Right forelimb (tissue), 1 donor: Measurements from ENCODE around the gene ST8SIA6.
"Not testable (repeated sequence)": the region's sequence is repeated elsewhere in the genome, so short reads cannot be mapped to it uniquely, and the experiment has no call there.

ENCODE experiments used
- DNase-seq: peaks from one replicate; pipeline ENCODE4 v3.0.0-alpha.2; 2018

ST8SIA6 gene

DNA sequence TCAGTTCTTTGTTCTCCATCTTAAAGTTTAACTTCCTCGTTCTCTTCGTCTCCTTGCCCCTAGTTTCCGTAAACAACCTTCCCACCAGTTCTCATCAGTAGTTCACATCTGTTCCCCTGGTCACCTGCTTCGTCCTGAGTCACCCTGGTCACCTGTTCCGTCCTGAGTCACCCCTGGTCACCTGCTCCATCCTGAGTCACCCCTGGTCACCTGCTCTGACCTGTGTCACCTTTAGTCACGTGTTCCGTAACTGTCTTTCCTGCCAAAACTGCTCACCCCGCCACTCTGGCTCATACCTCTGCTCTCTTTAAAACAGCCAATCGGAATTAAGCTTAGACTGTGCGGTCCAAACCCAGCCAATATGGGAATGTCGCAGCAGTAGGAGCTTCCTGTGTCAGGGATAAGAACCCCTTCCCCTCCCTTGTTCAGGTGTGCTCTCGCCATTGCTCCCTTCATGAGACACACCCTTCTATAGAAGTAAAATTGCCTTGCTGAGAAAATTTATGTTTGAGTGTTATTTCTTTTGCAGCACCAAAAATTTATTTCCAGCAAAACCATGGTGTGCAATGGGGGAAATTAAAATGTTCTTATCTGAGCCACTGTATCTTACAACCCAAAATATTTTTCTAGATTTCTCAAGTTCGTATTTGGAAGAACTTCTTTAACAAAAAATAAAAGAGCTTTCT is 114.1 kb downstream of the ST8SIA6 start:
- no peak for DNase-seq

DNA sequence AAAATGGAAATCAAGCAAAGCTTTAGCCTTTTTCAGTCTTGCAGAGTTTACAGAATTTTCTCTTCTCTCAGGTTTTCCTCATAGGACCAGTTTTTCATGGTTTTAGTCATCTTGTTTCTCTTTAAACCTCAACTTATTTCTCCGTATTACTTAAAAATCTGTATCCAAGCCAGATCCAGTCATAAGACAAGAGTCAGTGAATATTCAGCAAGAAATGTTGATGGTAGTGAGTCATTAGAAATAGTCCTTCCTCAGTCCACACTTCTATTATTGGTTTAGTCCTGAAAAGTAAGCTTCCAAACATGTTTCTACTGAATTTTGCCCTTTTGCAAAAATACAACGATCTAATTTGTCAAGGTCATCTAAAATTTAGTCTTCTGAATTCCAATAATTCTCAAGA is 119.3 kb downstream of the ST8SIA6 start:
- DNase-seq, result no peak

DNA sequence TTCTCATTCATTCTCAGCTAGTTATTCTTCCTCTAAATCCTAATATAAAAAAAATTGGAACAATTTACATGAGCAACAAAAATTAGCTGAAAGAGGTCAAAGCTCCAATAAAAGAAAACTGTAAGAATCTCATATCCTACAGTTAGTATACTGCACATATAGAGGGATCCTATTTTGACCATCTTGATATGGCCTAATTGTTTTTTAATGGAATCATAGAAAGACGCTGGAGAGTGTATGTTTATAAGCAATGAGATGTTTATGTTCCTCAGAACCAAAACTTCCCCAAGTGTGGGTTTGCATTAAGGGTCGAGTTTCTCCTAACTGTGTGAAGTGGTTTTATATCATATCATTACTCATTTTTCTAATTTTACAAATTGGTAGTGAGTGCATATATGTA is 123.9 kb downstream of the ST8SIA6 start:
- no peak for DNase-seq

DNA sequence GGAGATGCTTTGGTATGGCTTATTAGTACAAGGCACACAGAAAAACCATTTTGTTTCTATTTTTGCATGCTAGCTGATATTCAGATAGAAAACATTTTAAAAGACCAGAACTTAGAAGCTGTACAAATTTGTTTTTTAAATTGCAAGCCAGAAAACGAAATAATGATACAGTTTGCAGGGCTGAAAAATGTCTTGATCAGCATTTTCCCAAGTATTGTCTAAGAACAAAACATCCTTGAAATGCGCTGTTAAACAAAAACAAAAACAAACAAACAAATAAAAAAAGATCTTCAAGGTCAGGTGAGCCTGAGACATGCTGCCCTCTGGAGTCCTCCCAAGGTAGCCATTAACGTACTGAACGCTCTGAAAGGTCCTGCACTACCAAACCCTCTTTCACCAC is 128.0 kb downstream of the ST8SIA6 start:
- no peak for DNase-seq

DNA sequence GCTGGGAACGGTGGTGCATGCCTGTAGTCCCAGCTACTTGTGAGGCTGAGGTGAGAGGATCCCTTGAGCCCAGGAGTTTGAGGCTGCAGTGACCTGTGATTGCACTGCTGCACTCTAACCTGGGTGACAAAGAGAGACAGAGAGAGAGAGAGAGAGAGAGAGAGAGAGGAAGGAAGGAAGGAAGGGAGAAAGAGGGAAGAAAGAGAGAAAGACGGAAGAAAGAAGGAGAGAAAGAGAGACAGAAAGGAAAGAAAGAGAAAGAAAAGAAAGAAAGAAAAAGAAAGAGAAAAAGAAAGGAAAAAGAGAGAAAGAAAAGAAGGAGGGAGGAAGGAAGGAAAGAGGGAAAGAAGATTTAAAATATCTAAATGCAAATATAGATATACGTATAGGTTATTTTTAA is 132.4 kb downstream of the ST8SIA6 start:
- not testable (repeated sequence) for DNase-seq

DNA sequence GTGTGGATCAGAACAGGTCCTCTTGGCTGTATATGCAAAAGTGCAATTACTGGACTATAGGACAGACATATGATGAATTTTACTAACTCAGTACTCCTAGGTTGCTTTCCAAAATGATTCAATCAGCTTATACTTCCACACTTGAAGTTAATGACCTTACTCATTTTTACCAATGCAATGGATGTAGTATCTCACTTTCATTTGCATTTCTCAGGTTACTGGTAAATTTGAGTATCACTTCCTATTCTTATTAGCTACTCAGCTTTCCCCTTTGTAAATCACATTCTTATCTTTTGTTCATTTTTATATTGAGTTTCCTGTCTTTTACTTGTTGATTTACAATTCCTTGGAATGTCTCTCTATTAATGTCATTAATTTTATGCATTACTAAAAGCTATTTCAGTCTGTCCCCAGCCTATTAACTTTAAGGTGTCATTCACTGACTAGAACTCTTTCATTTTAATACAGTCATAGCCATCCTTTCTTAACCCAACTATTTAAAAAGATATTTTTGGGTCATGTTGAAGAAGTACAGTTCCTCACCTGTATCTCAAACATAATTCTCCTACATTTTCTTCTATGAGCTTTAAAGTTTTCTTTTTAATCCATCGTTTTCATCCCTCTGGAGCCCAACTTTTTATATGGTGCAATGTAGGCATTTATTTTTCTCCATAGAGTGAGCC is 137.8 kb downstream of the ST8SIA6 start:
- no peak for DNase-seq

DNA sequence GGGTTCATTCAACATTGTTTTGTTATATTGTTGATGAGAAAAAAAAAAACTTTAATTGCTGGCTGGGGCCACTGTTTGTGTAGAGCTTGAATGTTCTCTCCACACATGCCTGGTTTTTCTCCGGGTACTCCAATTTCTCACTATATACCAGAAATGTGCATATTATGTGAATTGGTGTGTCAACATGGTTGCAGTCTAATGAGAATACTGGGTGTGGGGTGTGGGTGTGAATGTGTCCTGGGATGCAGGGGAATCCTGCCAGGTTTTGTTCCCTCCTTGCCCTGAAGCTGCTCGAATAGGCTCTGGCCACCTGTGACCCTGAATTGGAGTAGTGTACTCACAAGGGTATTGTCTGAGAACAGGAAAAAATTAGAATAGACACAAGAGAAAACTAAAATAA is 145.0 kb downstream of the ST8SIA6 start:
- no peak for DNase-seq

DNA sequence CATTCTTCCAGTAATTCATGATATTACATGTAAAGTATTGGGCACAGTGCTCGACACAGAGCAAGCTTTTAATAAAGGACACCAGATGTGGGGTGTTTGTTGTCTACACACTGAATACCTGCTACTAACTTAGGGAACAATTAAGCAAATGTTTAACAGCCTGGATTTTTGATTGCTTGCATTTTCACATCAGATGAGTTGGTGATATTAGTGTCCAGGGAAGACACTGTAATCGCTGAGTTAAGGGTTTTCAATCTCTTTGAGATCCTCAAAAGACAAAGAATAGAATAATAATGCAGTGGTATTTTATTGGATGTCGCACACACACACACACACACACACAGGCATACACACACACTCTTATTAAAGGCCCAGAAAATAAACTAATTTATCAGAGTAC is 147.3 kb downstream of the ST8SIA6 start:
- DNase-seq, result no peak

DNA sequence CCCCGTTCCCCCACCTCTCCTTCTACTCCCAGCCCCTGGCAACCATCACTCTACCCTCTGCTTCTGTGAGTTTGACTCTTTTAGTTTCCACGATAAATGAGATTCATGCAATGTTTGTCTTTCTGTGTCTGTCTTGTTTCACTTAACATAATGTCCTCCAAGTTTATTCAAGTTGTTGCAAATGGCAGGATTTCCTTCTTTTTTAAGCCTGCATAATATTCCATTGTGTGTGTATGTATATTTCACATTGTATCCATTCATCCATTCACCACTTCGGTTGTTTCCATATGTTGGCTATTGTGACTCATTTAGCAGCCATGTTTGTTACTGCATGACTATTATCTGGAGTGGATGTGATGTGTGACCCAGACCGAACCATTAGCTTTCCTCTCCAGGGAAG is 162.0 kb downstream of the ST8SIA6 start:
- DNase-seq, result no peak

DNA sequence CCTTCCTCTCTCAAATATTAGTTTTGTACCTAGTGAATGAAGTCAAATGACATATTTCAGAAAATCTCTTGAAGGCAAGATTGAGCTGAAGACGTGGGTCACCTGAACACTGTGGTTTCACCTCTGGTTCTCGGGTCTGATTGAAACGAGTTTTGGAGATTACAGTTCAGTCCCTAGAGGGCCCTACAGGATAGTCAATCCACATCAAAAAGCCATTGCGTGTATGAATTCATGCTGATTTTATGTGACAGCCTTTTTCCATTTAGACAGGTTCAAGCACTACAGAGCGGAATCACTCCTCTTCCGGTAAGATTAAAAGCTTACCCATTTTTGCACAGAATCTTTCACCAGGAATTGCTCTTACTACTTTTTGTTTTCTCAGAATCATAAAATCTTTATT is 164.2 kb downstream of the ST8SIA6 start:
- DNase-seq, result no peak

DNA sequence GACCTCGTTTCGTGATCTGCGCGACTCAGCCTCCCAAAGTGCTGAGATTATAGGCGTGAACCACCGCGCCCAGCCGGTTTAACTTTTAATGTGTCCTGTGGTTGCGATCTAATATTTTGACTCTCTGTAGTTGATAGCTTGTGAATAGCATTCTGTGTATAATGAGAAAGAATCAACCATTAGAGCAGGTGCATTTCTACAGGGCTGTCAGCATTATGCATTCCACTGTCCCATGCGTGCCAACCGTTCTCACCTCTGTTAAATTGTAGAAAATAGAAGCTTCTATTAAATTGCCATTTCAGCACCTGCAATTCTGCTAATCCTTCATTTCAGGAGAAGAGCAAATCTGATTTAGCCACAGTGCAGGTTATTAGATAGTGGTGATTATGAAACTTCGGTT is 164.6 kb downstream of the ST8SIA6 start:
- DNase-seq, result no peak

DNA sequence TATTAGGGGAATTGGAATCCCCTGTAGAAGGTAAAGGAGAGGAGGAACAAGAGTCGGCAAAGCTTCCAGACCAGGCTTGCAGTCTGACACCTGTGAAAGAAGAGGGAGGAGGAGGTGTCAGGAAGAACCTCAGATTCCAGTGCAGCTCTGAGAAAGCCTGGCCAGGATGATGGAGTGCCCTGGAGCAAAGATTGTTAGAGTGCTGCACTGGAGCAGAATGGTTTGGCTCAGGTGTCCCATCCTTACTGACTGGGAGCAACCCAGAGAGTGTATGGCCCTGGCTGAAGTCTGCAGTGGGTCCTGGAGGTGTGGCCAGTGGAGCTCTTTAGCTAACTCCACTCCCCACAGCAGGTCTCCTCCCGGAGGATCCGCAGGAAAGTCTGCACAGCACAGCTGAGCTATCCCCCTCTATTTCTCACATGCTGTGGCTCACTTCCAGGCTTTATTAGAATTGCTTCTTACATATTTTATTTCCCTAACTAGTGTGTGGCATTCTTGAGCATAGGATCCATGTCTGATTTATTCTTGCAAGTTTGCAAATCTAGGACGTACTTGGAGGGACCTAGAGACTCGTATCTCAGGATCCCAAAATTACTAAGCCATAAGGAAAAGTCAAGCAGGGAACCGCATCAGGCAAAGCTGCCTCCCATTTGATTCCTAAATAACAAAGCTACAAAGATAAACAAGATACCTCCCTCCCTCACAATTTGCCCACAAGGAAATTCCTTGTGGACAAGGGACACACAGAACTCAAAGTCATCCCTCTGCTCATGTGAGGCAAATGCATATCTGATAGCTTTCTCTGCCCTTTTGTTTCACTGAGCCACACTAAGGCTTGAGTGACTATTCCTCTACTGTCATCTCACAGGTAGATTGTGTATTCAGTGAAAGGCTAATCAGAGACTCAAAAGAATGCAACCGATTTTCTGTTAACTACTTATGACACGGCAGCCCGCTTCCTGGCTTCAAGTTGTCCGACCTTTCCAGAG is 167.5 kb downstream of the ST8SIA6 start:
- no peak for DNase-seq

DNA sequence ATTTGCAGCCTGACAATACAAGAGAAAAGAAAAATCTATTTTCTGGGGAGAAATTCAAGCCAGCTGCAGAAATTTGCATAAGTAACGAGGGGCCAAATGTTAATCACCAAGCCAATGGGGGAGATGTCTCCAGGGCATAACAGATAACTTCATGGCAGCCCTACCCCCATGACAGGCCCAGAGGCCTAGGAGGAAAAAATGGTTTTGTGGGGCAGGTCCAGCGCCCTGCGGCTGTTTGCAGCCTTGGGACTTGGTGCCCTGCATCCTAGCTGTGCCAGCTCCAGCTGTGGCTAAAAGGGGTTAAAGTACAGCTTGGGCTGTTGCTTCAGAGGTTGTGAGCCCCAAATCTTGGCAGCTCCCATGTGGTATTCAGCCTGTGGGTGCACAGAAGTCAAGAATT is 172.1 kb downstream of the ST8SIA6 start:
- no peak for DNase-seq

DNA sequence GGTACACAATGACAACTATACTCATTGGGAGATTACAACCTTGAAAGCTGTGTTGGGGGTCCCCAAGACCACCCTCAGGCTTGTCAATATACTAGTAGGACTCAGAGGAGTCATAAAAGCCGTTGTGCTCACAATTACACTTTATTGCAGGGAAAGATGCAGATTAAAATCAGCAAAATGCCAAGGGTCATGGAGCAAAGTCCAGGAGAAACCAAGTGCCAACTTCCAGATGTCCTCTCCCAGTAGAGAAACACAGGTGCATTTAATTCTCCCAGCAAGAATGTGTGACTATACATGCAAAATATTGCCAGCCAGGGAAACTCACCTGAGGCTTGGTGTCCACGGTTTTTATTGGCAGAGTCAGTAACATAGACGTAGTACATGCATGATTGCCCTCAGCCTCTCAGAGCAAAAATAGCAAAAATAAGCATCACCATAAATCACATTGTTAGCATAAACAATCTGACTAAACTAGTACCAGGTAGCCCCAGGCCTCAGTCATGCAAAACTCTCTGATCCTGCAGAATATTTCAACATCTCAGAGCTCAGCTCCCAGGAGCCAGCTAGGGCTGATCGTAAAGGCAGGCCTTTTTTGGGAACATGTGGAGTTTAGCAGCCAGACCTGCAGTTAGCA is 175.7 kb downstream of the ST8SIA6 start:
- DNase-seq, result no peak

DNA sequence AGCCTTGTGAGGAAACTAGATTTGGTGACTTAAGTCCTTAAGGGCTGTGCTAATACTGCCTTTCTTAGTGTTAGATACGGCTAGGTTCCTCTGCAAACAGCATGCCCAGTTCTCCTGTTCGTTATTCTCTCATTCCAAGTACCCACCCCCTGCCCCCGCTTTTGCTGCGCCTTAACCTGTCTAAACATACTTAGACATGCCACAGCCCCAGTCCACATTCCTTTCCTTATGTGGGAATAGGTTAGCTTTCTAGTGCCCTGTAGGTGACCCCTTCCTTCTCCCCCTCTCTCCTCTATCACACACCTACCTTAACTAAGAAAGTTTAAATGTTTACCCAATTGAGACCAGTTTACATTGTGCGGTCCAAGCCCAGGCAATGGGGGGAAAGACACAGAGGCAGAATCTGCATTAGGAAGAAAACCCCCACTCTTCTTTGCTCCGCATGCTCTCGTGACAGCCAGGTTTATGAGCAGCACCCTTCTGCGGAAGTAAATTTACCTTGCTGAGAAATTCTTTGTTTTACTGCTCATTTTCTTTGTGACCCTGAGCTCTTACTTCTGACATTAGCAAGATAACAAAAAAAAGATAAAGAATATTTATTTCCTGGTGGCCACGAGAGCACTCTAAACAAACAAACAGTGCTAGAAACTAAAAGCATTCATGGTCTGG is 177.5 kb downstream of the ST8SIA6 start:
- no peak for DNase-seq

DNA sequence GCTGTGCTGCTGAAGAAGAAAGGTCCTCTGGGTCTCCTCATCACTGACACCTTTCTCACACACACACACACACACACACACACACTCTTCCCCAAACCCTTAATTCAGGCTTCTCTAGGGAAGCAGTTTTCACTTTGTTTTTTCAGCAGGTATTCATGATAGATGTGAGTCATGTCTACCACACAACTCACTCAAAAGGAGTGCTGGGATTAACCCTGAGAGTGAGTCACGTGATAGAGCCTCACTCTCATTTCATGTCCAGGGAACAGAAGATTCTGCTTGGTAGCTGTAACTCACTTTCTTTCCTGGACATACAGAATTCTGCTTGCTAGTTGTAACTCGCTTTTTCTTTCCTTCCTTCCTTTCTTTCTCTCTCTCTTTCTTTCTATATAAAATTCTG is 181.0 kb downstream of the ST8SIA6 start:
- no peak for DNase-seq

DNA sequence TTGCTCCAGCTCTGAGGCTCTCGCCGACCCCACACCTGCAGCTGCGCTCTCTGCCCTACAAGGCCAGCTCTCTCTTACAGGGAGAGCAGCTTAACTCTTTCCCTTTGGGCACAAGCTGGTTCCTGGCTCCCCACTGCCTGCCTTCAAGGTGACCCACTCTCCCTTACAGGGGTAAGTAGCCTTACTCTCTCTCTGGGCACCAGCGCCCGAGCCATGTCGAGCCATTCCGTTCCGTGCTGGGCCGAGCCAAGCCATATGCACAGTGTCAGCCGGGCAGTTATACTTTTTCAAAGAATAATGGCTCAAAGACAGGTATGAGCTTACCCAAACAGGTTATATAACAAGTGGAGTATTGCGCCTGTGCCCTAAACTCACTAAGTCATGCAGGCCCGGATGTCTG is 181.7 kb downstream of the ST8SIA6 start:
- DNase-seq, result no peak
